Sigmoid colon (tissue), 4 donors: Measurements from ENCODE around the gene PTCHD1.

Experiments used
- CTCF ChIP-seq, 4 experiments: fragments of 450-650 bp in 3 of 4; fragments of 200-600 bp in 1 of 4; IDR thresholded peaks; one replicate each; pipeline ENCODE4 v1.5.1; 2016 to 2019; ENCODE audit warnings: antibody characterized with exemption in 4 of 4, mild to moderate bottlenecking in 3 of 4, moderate library complexity in 2 of 4
- EP300 ChIP-seq, 4 donors: sonication (generic); formaldehyde crosslinking; IDR thresholded peaks; one replicate each; pipeline ENCODE4 v1.6.1; 2017; ENCODE audit warnings: antibody characterized with exemption in 4 of 4
- POLR2A ChIP-seq, 2 donors: fragments of 450-650 bp; IDR thresholded peaks; one replicate each; pipeline ENCODE4 v1.6.1; 2016; ENCODE audit warnings: antibody characterized with exemption in 2 of 2, mild to moderate bottlenecking in 2 of 2, moderate library complexity in 2 of 2
- POLR2AphosphoS5 ChIP-seq, 4 donors: sonication (generic); formaldehyde crosslinking; IDR thresholded peaks; one replicate each; pipeline ENCODE4 v1.6.1; 2017; ENCODE audit warnings: antibody characterized with exemption in 4 of 4

GRCh38 chrX:23333842-23334520 lies 668 bp upstream of the PTCHD1 start:
- no peak for TF ChIP-seq CTCF (IDR thresholded peaks at IDR 0.05)
- no peak for TF ChIP-seq POLR2A (IDR thresholded peaks at IDR 0.05)
- no peak for TF ChIP-seq EP300 (IDR thresholded peaks at IDR 0.05)
- TF ChIP-seq POLR2AphosphoS5 (IDR thresholded peaks at IDR 0.05) = peak in 2 of 4 donors; percentile 10 to 35
